Measurements from ENCODE around the gene SOBP.
A peak's percentile ranks its signal among the peaks of the same experiment; 100 is the strongest.

Gene SOBP

DNA sequence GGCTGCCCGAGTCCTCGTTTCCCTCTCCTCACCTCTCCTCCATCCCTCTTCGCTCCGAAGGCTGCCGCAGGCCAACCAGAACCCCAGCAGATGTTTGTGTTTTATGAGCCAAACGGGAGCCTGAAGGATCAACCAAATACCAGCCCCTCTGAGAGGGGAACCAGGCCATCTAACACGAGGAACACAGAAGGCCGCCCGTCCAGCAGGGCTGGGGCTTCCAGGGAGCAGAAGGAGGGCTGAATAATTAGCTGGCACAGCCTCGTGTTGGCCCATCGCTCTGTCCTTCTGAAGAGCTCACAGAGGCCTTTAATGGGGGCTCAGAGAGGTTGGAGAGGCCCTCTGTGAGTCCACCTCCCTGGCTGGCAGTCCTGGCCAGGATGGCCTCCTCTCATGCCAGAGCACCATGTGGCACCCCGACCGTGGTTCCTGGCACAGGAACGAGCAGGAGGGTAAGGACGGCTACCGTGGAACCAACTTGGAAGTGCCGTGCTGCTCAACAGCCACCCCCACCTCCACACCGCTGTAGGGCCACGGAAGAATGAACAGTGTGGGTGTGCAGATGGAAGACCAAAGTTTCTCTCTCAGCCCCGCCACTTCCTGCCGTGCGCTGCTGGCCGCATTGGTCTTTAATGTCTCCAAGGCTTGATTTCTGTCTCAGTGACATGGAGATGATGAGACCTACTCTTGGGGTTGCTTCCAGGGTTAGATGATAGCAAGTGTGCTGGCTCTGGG, 179.0 kb downstream of the SOBP start:
- Histone ChIP-seq H3K9ac (ENCODE audit: insufficient read length, low read depth) (no peak overlapping the region), H3K27me3 (ENCODE audit: insufficient read depth, insufficient read length) (no peaks in the 10 kb centered on the region), H3K36me3 (ENCODE audit: insufficient read depth, insufficient read length, low read length) (no peaks in the 10 kb centered on the region), H3K4me3 (ENCODE audit: insufficient read length, low read depth) (no peak overlapping the region), H3K9me3 (ENCODE audit: insufficient read depth, low read length) (no peaks in the 10 kb centered on the region), H3K4me1 (ENCODE audit: insufficient read depth, insufficient read length) (peaks cover 3% of the 10 kb centered on the region)
- no peak for DNase-seq (ENCODE audit: low read depth, low spot score)
- no peak for TF ChIP-seq ZNF274 (IDR thresholded peaks at IDR 0.05; ENCODE audit: low read depth, low read length)
- no peak for TF ChIP-seq YY1 (IDR thresholded peaks at IDR 0.05; ENCODE audit: insufficient read depth, insufficient read length)
- TF ChIP-seq SUZ12 (IDR thresholded peaks at IDR 0.05; ENCODE audit: extremely low read depth, insufficient read depth, insufficient read length), result no peak

DNA sequence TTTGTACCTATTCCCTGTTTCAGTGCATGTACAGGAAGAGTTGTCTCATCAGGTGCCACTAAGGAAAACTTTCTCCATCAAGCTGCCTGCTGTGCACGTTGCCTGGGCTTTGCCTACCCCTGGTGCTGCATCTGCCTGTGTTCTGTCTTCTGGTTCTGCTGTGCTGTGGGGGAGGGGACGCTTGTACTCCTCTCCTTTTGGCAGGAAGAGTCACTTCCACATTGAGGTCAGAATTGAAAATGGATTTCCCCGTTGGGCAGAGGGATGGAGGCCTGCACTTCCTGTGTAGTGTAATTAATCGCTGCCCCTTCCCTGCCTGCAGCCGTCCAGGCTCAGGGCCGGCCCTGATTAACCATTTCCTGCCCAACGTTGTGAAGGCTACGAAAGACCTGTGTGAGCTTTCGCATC, 180.9 kb downstream of the SOBP start:
- TF ChIP-seq SUZ12 (IDR thresholded peaks at IDR 0.05; ENCODE audit: extremely low read depth, insufficient read depth, insufficient read length), result no peak
- no peak for TF ChIP-seq ZNF274 (IDR thresholded peaks at IDR 0.05; ENCODE audit: low read depth, low read length)
- TF ChIP-seq YY1 (IDR thresholded peaks at IDR 0.05; ENCODE audit: insufficient read depth, insufficient read length), result no peak
- no peak for DNase-seq (ENCODE audit: low read depth, low spot score)
- H3K36me3 ChIP-seq (ENCODE audit: insufficient read depth, insufficient read length, low read length), result no peaks in the 10 kb centered on the region
- peaks cover 5% of the 10 kb centered on the region for H3K27me3 ChIP-seq (ENCODE audit: insufficient read depth, insufficient read length)
- H3K4me1 ChIP-seq (ENCODE audit: insufficient read depth, insufficient read length), result peaks cover 3% of the 10 kb centered on the region
- H3K4me3 ChIP-seq (ENCODE audit: insufficient read length, low read depth), result no peak overlapping the region
- no peaks in the 10 kb centered on the region for H3K9me3 ChIP-seq (ENCODE audit: insufficient read depth, low read length)
- H3K9ac ChIP-seq (ENCODE audit: insufficient read length, low read depth), result no peak overlapping the region

DNA sequence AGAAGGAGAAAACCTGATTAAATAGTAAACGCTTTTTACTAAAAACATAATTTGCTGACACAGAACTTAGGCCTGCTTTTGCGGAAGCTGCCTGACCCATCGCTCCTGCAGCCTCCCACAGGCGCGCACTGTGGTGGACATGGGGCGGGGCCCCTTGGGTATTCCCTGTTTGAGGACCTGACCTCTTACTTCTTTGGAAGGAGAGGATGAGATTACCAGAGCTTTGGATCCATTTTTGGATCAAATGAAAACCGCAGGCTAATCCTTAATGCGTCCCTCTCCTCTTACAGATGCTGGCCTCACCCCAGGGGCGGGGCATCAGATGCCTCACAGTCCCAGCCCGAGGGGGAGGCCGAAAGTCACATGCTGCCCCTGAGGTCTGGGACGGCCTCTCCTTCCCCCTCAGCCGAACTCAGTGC, 183.2 kb downstream of the SOBP start:
- Histone ChIP-seq H3K9me3 (ENCODE audit: insufficient read depth, low read length) (no peaks in the 10 kb centered on the region), H3K9ac (ENCODE audit: insufficient read length, low read depth) (no peak overlapping the region), H3K27me3 (ENCODE audit: insufficient read depth, insufficient read length) (peaks cover 9% of the 10 kb centered on the region), H3K36me3 (ENCODE audit: insufficient read depth, insufficient read length, low read length) (no peaks in the 10 kb centered on the region), H3K4me3 (ENCODE audit: insufficient read length, low read depth) (no peak overlapping the region), H3K4me1 (ENCODE audit: insufficient read depth, insufficient read length) (no peaks in the 10 kb centered on the region)
- TF ChIP-seq SUZ12 (IDR thresholded peaks at IDR 0.05; ENCODE audit: extremely low read depth, insufficient read depth, insufficient read length) (no peak), ZNF274 (IDR thresholded peaks at IDR 0.05; ENCODE audit: low read depth, low read length) (no peak), YY1 (IDR thresholded peaks at IDR 0.05; ENCODE audit: insufficient read depth, insufficient read length) (no peak)
- no peak for DNase-seq (ENCODE audit: low read depth, low spot score)

DNA sequence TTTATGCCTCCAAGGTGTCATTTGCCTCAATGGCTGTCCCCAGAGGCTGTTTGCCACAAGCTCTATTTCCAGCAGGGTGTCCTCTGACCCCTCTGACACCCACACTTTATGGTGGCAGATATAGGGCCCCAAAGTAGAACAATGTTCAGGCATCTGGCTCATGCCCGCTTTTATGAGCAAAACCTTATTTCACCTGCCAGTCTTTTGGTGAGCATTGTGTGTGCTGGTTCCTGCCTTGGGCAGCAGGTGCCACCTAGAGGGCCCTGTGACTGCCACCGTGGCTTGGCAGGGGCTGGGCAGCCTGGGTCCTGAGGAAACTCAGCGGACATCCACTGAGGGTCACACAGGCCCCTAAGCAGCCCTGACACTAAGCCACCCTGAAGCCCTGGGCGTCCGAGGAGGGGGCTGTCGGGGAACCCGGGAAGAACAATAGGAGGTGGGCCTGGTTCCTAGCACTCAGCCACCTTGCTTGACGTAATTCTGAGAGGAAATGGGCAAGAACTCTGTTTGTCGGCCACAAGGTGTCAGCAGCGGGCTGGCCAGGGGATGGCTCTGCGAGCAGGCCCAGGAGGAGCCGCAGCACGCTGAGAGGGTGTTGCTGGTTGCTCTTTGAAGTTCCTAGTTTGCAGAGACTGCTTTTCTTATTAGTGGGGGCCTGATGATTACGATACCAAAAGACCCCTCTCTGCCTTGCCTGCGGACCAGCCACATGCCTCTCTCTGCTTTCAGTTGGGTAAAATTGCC, 185.2 kb downstream of the SOBP start:
- no peak overlapping the region for H3K4me3 ChIP-seq (ENCODE audit: insufficient read length, low read depth)
- peak; percentile 66 for DNase-seq (ENCODE audit: low read depth, low spot score)
- peaks cover 9% of the 10 kb centered on the region for H3K27me3 ChIP-seq (ENCODE audit: insufficient read depth, insufficient read length)
- no peak overlapping the region for H3K9ac ChIP-seq (ENCODE audit: insufficient read length, low read depth)
- no peaks in the 10 kb centered on the region for H3K36me3 ChIP-seq (ENCODE audit: insufficient read depth, insufficient read length, low read length)
- no peaks in the 10 kb centered on the region for H3K9me3 ChIP-seq (ENCODE audit: insufficient read depth, low read length)
- no peaks in the 10 kb centered on the region for H3K4me1 ChIP-seq (ENCODE audit: insufficient read depth, insufficient read length)
- TF ChIP-seq ZNF274 (IDR thresholded peaks at IDR 0.05; ENCODE audit: low read depth, low read length) (no peak), YY1 (IDR thresholded peaks at IDR 0.05; ENCODE audit: insufficient read depth, insufficient read length) (no peak), SUZ12 (IDR thresholded peaks at IDR 0.05; ENCODE audit: extremely low read depth, insufficient read depth, insufficient read length) (no peak)

DNA sequence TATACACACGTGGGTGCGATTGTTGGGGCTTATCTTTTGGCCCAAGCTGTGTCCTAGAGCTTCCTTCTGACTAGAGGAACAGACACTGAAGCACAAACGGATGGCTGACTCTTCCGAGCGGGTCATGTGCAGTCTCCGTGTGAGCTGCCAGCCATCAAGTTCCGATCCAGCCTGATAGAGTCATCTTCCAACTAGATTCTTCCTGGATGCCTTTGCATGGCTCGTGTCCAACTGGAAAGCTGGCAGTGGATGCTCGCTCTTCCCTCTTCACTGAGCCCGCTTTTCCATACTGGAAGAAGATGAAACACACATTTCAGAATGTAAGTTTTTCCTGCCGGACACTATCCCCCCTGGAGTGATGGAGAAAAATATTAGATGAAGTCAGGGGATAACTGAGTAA, 186.1 kb downstream of the SOBP start:
- peaks cover 9% of the 10 kb centered on the region for H3K27me3 ChIP-seq (ENCODE audit: insufficient read depth, insufficient read length)
- H3K4me3 ChIP-seq (ENCODE audit: insufficient read length, low read depth), result no peak overlapping the region
- H3K9ac ChIP-seq (ENCODE audit: insufficient read length, low read depth), result no peak overlapping the region
- no peak for TF ChIP-seq ZNF274 (IDR thresholded peaks at IDR 0.05; ENCODE audit: low read depth, low read length)
- no peak for TF ChIP-seq YY1 (IDR thresholded peaks at IDR 0.05; ENCODE audit: insufficient read depth, insufficient read length)
- no peak for TF ChIP-seq SUZ12 (IDR thresholded peaks at IDR 0.05; ENCODE audit: extremely low read depth, insufficient read depth, insufficient read length)
- DNase-seq (ENCODE audit: low read depth, low spot score), result no peak
- H3K4me1 ChIP-seq (ENCODE audit: insufficient read depth, insufficient read length), result no peaks in the 10 kb centered on the region
- no peaks in the 10 kb centered on the region for H3K9me3 ChIP-seq (ENCODE audit: insufficient read depth, low read length)
- no peaks in the 10 kb centered on the region for H3K36me3 ChIP-seq (ENCODE audit: insufficient read depth, insufficient read length, low read length)

DNA sequence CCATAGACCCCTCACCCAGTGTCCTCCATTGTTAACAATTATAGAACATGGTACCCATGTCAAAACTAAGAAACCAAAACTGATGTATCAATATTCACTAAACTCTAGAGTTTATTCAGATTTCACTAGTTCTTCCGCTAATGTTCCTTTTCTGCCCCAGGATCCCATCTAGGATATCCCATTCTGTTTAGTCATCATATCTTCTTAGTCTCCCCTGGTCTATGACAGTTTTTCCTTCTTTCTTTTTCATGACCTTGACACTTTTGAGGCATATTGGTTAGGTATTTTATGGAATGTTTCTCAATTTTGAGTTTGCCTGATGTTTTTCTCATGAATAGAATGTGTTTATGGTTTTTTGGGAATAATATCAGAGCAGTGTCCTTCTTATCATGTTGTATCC, 187.5 kb downstream of the SOBP start:
- Histone ChIP-seq H3K9me3 (ENCODE audit: insufficient read depth, low read length) (no peaks in the 10 kb centered on the region), H3K36me3 (ENCODE audit: insufficient read depth, insufficient read length, low read length) (no peaks in the 10 kb centered on the region), H3K9ac (ENCODE audit: insufficient read length, low read depth) (no peak overlapping the region), H3K4me1 (ENCODE audit: insufficient read depth, insufficient read length) (no peaks in the 10 kb centered on the region), H3K27me3 (ENCODE audit: insufficient read depth, insufficient read length) (peaks cover 9% of the 10 kb centered on the region), H3K4me3 (ENCODE audit: insufficient read length, low read depth) (no peak overlapping the region)
- DNase-seq (ENCODE audit: low read depth, low spot score), result no peak
- no peak for TF ChIP-seq YY1 (IDR thresholded peaks at IDR 0.05; ENCODE audit: insufficient read depth, insufficient read length)
- TF ChIP-seq ZNF274 (IDR thresholded peaks at IDR 0.05; ENCODE audit: low read depth, low read length), result no peak
- no peak for TF ChIP-seq SUZ12 (IDR thresholded peaks at IDR 0.05; ENCODE audit: extremely low read depth, insufficient read depth, insufficient read length)

DNA sequence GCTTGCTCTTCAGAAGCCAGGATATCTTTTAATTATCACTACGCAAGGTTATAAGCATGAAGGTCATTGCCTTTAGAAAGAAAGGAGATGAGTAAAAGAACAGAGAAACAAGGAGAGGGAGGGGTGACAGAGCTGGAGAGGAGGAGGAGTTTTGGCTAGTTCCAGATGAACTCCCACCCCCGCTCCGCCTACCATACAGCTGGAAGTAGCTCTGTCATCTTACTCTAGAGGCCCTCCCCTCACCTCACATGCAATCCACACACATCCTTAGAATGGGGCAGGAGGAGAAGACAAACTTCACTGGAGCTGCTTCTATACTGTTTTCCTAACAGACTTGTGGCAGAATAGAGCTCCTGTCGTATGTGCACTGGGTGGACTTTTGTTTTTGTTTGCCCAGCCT, 189.5 kb downstream of the SOBP start:
- H3K27me3 ChIP-seq (ENCODE audit: insufficient read depth, insufficient read length), result peaks cover 9% of the 10 kb centered on the region
- DNase-seq (ENCODE audit: low read depth, low spot score), result no peak
- no peak for TF ChIP-seq YY1 (IDR thresholded peaks at IDR 0.05; ENCODE audit: insufficient read depth, insufficient read length)
- TF ChIP-seq SUZ12 (IDR thresholded peaks at IDR 0.05; ENCODE audit: extremely low read depth, insufficient read depth, insufficient read length), result no peak
- TF ChIP-seq ZNF274 (IDR thresholded peaks at IDR 0.05; ENCODE audit: low read depth, low read length), result no peak
- H3K4me1 ChIP-seq (ENCODE audit: insufficient read depth, insufficient read length), result no peaks in the 10 kb centered on the region
- H3K36me3 ChIP-seq (ENCODE audit: insufficient read depth, insufficient read length, low read length), result no peaks in the 10 kb centered on the region
- no peak overlapping the region for H3K4me3 ChIP-seq (ENCODE audit: insufficient read length, low read depth)
- H3K9ac ChIP-seq (ENCODE audit: insufficient read length, low read depth), result no peak overlapping the region
- peaks cover 11% of the 10 kb centered on the region; the same call in 1 of the 2 replicates for H3K9me3 ChIP-seq (ENCODE audit: insufficient read depth, low read length)
